H1 (cell line): ENCODE measurements around the gene SLC1A3. TPM values are rescaled to one million over a fixed set of nuclear protein-coding genes. Genes with fewer than 3 reads are reported as not detected.

Source experiments
- CTCF ChIA-PET: fragments of 300-600 bp; sonication (Branson Sonifier 250); formaldehyde crosslinking; loops from one replicate; lab custom pipeline; 2021; ENCODE audit not compliant: partially characterized antibody; lab: Charles Lee
- POLR2A ChIA-PET: fragments of 300-600 bp; sonication (Branson Sonifier 250); formaldehyde crosslinking; loops from one replicate; lab custom pipeline; 2021; ENCODE audit warnings: inconsistent platforms; ENCODE audit not compliant: partially characterized antibody; lab: Charles Lee
- DNase-seq, 2 experiments: peaks; one replicate each; pipeline versions ENCODE4 v3.0.0 to v3.0.0-alpha.2; 2010 to 2022; ENCODE audit warnings: low spot score in 2 of 2, low read depth in 1 of 2, mixed read lengths in 1 of 2
- FAIRE-seq: peaks from 2 replicates; lab custom pipeline; 2011; peaks lifted over from hg19 to GRCh38; lab: Jason Lieb, UNC
- H2AFZ ChIP-seq: 2 replicates; pipeline ENCODE4 v1.8.1; 2012; ENCODE audit warnings: low read length, inconsistent platforms
- H2AK5ac ChIP-seq: 2 replicates; pipeline ENCODE4 v1.6.1; 2013; ENCODE audit warnings: low read depth, low read length
- H2BK120ac ChIP-seq: replicated peaks from 2 replicates; pipeline ENCODE3; 2013; ENCODE audit warnings: low read depth, low read length, inconsistent platforms
- H2BK12ac ChIP-seq: 2 replicates; pipeline ENCODE4 v1.6.1; 2013; ENCODE audit warnings: low read depth, low read length
- H2BK15ac ChIP-seq: 2 replicates; pipeline ENCODE4 v1.6.1; 2013; ENCODE audit warnings: low read length
- H2BK20ac ChIP-seq: 2 replicates; pipeline ENCODE4 v1.6.1; 2013; ENCODE audit warnings: low read length
- H2BK5ac ChIP-seq: 2 replicates; pipeline ENCODE4 v1.6.1; 2013; ENCODE audit warnings: low read depth, low read length
- H3K14ac ChIP-seq: 2 replicates; pipeline ENCODE4 v1.6.1; 2013; ENCODE audit warnings: inconsistent platforms; ENCODE audit not compliant: insufficient read length
- H3K18ac ChIP-seq: 2 replicates; pipeline ENCODE4 v1.6.1; 2013; ENCODE audit warnings: low read length; ENCODE audit errors: extremely low read depth
- H3K23ac ChIP-seq: 2 replicates; pipeline ENCODE4 v1.6.1; 2013; ENCODE audit warnings: inconsistent platforms; ENCODE audit not compliant: insufficient read length
- H3K23me2 ChIP-seq: 2 replicates; pipeline ENCODE4 v1.6.1; 2013; ENCODE audit warnings: low read depth, low read length
- H3K27ac ChIP-seq: 2 replicates; pipeline ENCODE4 v1.6.1; 2011; ENCODE audit warnings: low read depth, low read length, inconsistent platforms
- H3K27me3 ChIP-seq, 4 experiments: replicated peaks in 1 of 4; 1 replicate in 1 of 4; 2 replicates in 3 of 4; pipeline versions ENCODE4 v1.6.1 to v1.8.1; 2011 to 2013; ENCODE audit warnings: low read length in 3 of 4, mild to moderate bottlenecking in 3 of 4, inconsistent platforms in 2 of 4, mixed read lengths in 2 of 4, moderate library complexity in 1 of 4; ENCODE audit not compliant: control insufficient read depth in 3 of 4, insufficient read depth in 3 of 4; ENCODE audit errors: extremely low read depth in 1 of 4
- H3K36me3 ChIP-seq, 4 experiments: 2 replicates each; pipeline versions ENCODE4 v1.6.1 to v1.8.1; 2011 to 2013; ENCODE audit warnings: mild to moderate bottlenecking in 4 of 4, low read length in 3 of 4, moderate library complexity in 2 of 4, control low read depth in 1 of 4, inconsistent platforms in 1 of 4; ENCODE audit not compliant: insufficient read depth in 4 of 4, control insufficient read depth in 2 of 4
- H3K4ac ChIP-seq: replicated peaks from 2 replicates; pipeline ENCODE3; 2013; ENCODE audit warnings: low read length, low read depth, mixed read lengths, inconsistent platforms; ENCODE audit not compliant: insufficient read length
- H3K4me1 ChIP-seq, 4 experiments: replicated peaks in 1 of 4; 1 replicate in 1 of 4; 2 replicates in 3 of 4; pipeline versions ENCODE4 v1.6.1 to v1.8.1; 2011 to 2013; ENCODE audit warnings: low read length in 3 of 4, inconsistent platforms in 2 of 4, mixed read lengths in 1 of 4; ENCODE audit not compliant: insufficient read depth in 4 of 4, control insufficient read depth in 3 of 4
- H3K4me2 ChIP-seq, 2 experiments: 2 replicates each; pipeline versions ENCODE4 v1.6.1 to v1.8.1; 2011 to 2013; ENCODE audit warnings: low read depth in 2 of 2, low read length in 2 of 2, control low read depth in 1 of 2, inconsistent platforms in 1 of 2, mild to moderate bottlenecking in 1 of 2; ENCODE audit not compliant: insufficient read depth in 1 of 2
- H3K4me3 ChIP-seq, 4 experiments: fragments of 200-600, 300-600 bp in 1 of 4; sonication (generic), shearing (Covaris generic), sonication (Bioruptor Twin) in 1 of 4; 2 replicates each; pipeline versions ENCODE4 v1.5.1 to v1.8.1; 2011 to 2016; ENCODE audit warnings: low read length in 4 of 4, low read depth in 3 of 4, control low read depth in 2 of 4, inconsistent platforms in 2 of 4, mild to moderate bottlenecking in 2 of 4, mixed read lengths in 1 of 4, moderate library complexity in 1 of 4; ENCODE audit not compliant: insufficient read depth in 2 of 4; ENCODE audit errors: extremely low read depth in 1 of 4
- H3K56ac ChIP-seq: replicated peaks from 2 replicates; pipeline ENCODE3; 2013; ENCODE audit warnings: low read depth, mild to moderate bottlenecking, mixed read lengths, low read length, inconsistent platforms; ENCODE audit not compliant: insufficient read length
- H3K79me1 ChIP-seq: 2 replicates; pipeline ENCODE4 v1.6.1; 2013; ENCODE audit warnings: low read depth, low read length, control low read depth
- H3K79me2 ChIP-seq, 2 experiments: 2 replicates each; pipeline versions ENCODE4 v1.6.1 to v1.8.1; 2012 to 2013; ENCODE audit warnings: low read length in 2 of 2, mild to moderate bottlenecking in 2 of 2, inconsistent platforms in 1 of 2; ENCODE audit not compliant: insufficient read depth in 2 of 2, control insufficient read depth in 1 of 2
- H3K9ac ChIP-seq, 4 experiments: replicated peaks in 1 of 4; 1 replicate in 1 of 4; 2 replicates in 3 of 4; pipeline versions ENCODE4 v1.6.1 to v1.8.1; 2011 to 2013; ENCODE audit warnings: low read depth in 3 of 4, low read length in 3 of 4, control low read depth in 2 of 4, mild to moderate bottlenecking in 2 of 4, moderate library complexity in 2 of 4, inconsistent platforms in 1 of 4; ENCODE audit errors: extremely low read depth in 1 of 4
- H3K9me3 ChIP-seq, 2 experiments: 2 replicates each; pipeline versions ENCODE4 v1.6.1 to v1.8.1; 2012 to 2013; ENCODE audit warnings: mild to moderate bottlenecking in 2 of 2, moderate library complexity in 2 of 2, control low read depth in 1 of 2, inconsistent platforms in 1 of 2, low read depth in 1 of 2, low read length in 1 of 2, mixed read lengths in 1 of 2; ENCODE audit not compliant: insufficient read depth in 2 of 2
- H4K20me1 ChIP-seq, 2 experiments: replicated peaks in 1 of 2; 2 replicates each; pipeline versions ENCODE3 to v1.8.1; 2011 to 2013; ENCODE audit warnings: inconsistent platforms in 2 of 2, low read length in 2 of 2, mild to moderate bottlenecking in 1 of 2; ENCODE audit not compliant: insufficient read depth in 2 of 2, control insufficient read depth in 1 of 2
- H4K5ac ChIP-seq: 2 replicates; pipeline ENCODE4 v1.6.1; 2013; ENCODE audit warnings: low read length, low read depth, mixed read lengths, inconsistent platforms; ENCODE audit not compliant: insufficient read length
- H4K8ac ChIP-seq: 2 replicates; pipeline ENCODE4 v1.8.0; 2013; ENCODE audit warnings: mild to moderate bottlenecking, moderate library complexity, low read length, inconsistent platforms; ENCODE audit not compliant: insufficient read depth; ENCODE audit errors: extremely low read depth
- H4K91ac ChIP-seq: replicated peaks from 2 replicates; pipeline ENCODE3; 2013; ENCODE audit warnings: low read length, mixed read lengths, inconsistent platforms; ENCODE audit not compliant: insufficient read length
- KDM5A ChIP-seq: fragments of 200-600 bp; IDR thresholded peaks from 2 replicates; pipeline ENCODE4 v1.7.1; 2012; ENCODE audit warnings: mild to moderate bottlenecking, low read length, inconsistent platforms, mixed read lengths
- NANOG ChIP-seq: IDR thresholded peaks from 2 replicates; pipeline ENCODE4 v1.6.1; 2011; ENCODE audit warnings: low read length, low read depth, mild to moderate bottlenecking, inconsistent platforms; ENCODE audit not compliant: insufficient read depth, poor library complexity, severe bottlenecking
- POU5F1 ChIP-seq: IDR thresholded peaks from 2 replicates; pipeline ENCODE4 v1.6.1; 2011; ENCODE audit warnings: low read depth, mild to moderate bottlenecking, low read length, moderate library complexity
- WGBS, 2 experiments: shearing (Covaris generic) in 1 of 2; methylation state at CpG; one replicate each; pipeline versions ENCODE4 v1.1.6 to v1.1.7; 2013 to 2015; ENCODE audit warnings: low lambda C conversion rate in 2 of 2, mixed read lengths in 2 of 2, inconsistent platforms in 1 of 2, low coverage in 1 of 2, missing lambda C conversion rate in 1 of 2; ENCODE audit not compliant: insufficient replicate concordance in 2 of 2, insufficient coverage in 1 of 2, insufficient read length in 1 of 2; ENCODE audit errors: extremely low coverage in 1 of 2, missing lambda C conversion rate in 1 of 2; 5-methylcytosine and 5-hydroxymethylcytosine counted together
- polyA plus RNA-seq, 7 experiments: library from polyadenylated mRNA; depleted of rRNA in 3 of 7; stranded (reverse) in 5 of 7; unstranded in 2 of 7; fragments of >200 nt in 5 of 7; fragments of 200-250 nt in 2 of 7; gene quantifications; 1 replicate in 5 of 7; 2 replicates in 1 of 7; 4 replicates in 1 of 7; pipeline versions ENCODE4 v1.2.1 to v1.2.3, GENCODE V29; 2011 to 2013; ENCODE audit warnings: missing spikeins in 2 of 7, mixed read lengths in 2 of 7
- total RNA-seq: library from RNA; stranded (reverse); fragmentation: NEBNext Ultra II Directional; extraction: Animal tissue kit (Norgen Biotek cat#: 25700); gene quantifications from 2 replicates; pipeline ENCODE4 v1.2.1, GENCODE V29; 2021

Gene SLC1A3
- total and polyA plus RNA-seq, 2 of the 8 experiments (the other 6 are each of a cell fraction or from before 2014, with no cell fraction given) = 26.7 to 35.3 TPM

GRCh38 chr5:36640949-36641348 lies 34.5 kb downstream of the SLC1A3 start:
- Histone ChIP-seq H3K56ac (no peak overlapping the region), H4K5ac (no peak overlapping the region), H3K18ac (no peak overlapping the region), H3K36me3 (no peaks in the 10 kb centered on the region; a peak in 1 of 8 replicates), H3K14ac (no peak overlapping the region), H4K91ac (no peak overlapping the region), H2BK120ac (no peak overlapping the region), H2BK15ac (no peak overlapping the region), H2BK20ac (no peak overlapping the region), H3K23me2 (no peaks in the 10 kb centered on the region; the same call in 1 of the 2 replicates), H3K4me1 (peaks cover 0 to 4% (median 0%) of the 10 kb centered on the region in 4 experiments; a peak in 1 of 7 replicates), H3K79me1 (no peaks in the 10 kb centered on the region), H3K23ac (no peak overlapping the region), H3K4ac (no peak overlapping the region), H3K4me3 (no peak overlapping the region), H4K8ac (no peak overlapping the region), H2BK5ac (no peak overlapping the region), H2AK5ac (no peak overlapping the region), H3K4me2 (no peak overlapping the region), H2BK12ac (no peak overlapping the region), H3K79me2 (no peaks in the 10 kb centered on the region), H3K9ac (no peak overlapping the region), H3K9me3 (no peaks in the 10 kb centered on the region), H3K27me3 (no peaks in the 10 kb centered on the region), H3K27ac (no peak overlapping the region), H2AFZ (no peak overlapping the region), H4K20me1 (no peaks in the 10 kb centered on the region)
- 81% methylated on average over 1 of the region's 1 CpG; no CpG with 5 or more reads in 1 of the 2 experiments for WGBS, 2 experiments
- TF ChIP-seq NANOG = no peak
- no peak for TF ChIP-seq POU5F1
- no peak for TF ChIP-seq KDM5A
- ChIA-PET CTCF (interaction anchor here (0.8 to 2.1 kb wide), 4 partner anchors 11 to 51 kb away, joined by 3 to 11 read pairs (median 4); no protein-coding TSS in a partner anchor), POLR2A (interaction anchor here (1.1 kb wide), 1 partner anchor 37 kb away, joined by 3 read pairs; no protein-coding TSS in a partner anchor)
- FAIRE-seq (no peak), DNase-seq (no peak)
